ENCODE measurements around the gene TGIF2.

DNA sequence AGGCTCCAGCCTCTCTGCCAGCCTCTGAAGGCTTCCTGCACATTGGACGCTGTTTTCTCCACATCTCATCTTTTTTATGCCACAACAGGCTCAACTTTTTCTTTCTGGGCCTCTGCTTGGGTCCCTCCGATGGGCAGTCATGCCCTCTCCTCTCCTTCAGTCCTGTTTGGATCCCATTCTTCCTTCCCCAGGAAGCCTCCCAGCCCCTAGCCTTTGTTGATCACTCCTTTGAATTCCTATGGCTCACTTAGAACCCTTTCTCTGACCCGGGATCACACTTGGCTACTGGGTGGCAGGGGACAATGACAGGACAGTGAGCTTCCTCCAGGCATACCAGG lies 68.1 kb downstream of the TGIF2 start:
- TF ChIP-seq POLR2A (IDR thresholded peaks at IDR 0.05; ENCODE audit: low read depth, low read length) (no peak), TAF1 (IDR thresholded peaks at IDR 0.05; ENCODE audit: borderline replicate concordance, low read depth, low read length) (no peak), POLR2AphosphoS5 (IDR thresholded peaks at IDR 0.05; ENCODE audit: low read depth, low read length) (no peak)

All from GM12892 (cell line).